Activated CD4-positive, alpha-beta memory T cell treated with anti-CD3 and anti-CD28 coated beads for 36 hours (primary cell): ENCODE results near the gene TACR1. TPM values are rescaled to one million over a fixed set of nuclear protein-coding genes. Genes with fewer than 3 reads are reported as not detected.
A peak's percentile ranks its signal among the peaks of the same experiment; 100 is the strongest.
"Not testable (repeated sequence)": the region's sequence is repeated elsewhere in the genome, so short reads cannot be mapped to it uniquely, and the experiment has no call there.

Experiments used
- CTCF ChIA-PET: fragments of 350-600 bp; sonication (Branson Sonifier 250); formaldehyde crosslinking; loops from one replicate; lab custom pipeline; 2021; ENCODE audit warnings: antibody characterized with exemption, inconsistent platforms; lab: Charles Lee
- POLR2A ChIA-PET: fragments of 350-600 bp; sonication (Branson Sonifier 250); formaldehyde crosslinking; loops from one replicate; lab custom pipeline; 2021; ENCODE audit warnings: antibody characterized with exemption; lab: Charles Lee
- DNase-seq: peaks from one replicate; pipeline ENCODE4 v3.0.0-alpha.2; 2020
- H3K27ac Mint-ChIP-seq: one replicate; pipeline ENCODE4 v1.8.0; 2021; ENCODE audit warnings: mixed read lengths
- H3K27me3 Mint-ChIP-seq: one replicate; pipeline ENCODE4 v1.8.0; 2021; ENCODE audit warnings: mixed read lengths
- H3K36me3 Mint-ChIP-seq: one replicate; pipeline ENCODE4 v1.8.0; 2021; ENCODE audit warnings: mixed read lengths
- H3K4me1 Mint-ChIP-seq: one replicate; pipeline ENCODE4 v1.8.0; 2021; ENCODE audit warnings: low read depth, mixed read lengths
- H3K4me3 Mint-ChIP-seq: one replicate; pipeline ENCODE4 v1.8.0; 2021; ENCODE audit warnings: mild to moderate bottlenecking, mixed read lengths
- H3K9me3 Mint-ChIP-seq: one replicate; pipeline ENCODE4 v1.8.0; 2021; ENCODE audit warnings: mixed read lengths
- intact Hi-C: fragments of 100-400 bp; cut with micrococcal nuclease; formaldehyde crosslinking; loops from one replicate; pipeline ENCODE4 v1.15.1; 2023
- total RNA-seq, 2 experiments: library from RNA; stranded (reverse); gene quantifications; one replicate each; pipeline ENCODE4 v1.2.3, GENCODE V29; 2021

The TACR1 gene
- total RNA-seq, 2 experiments from 2014 or later: not detected

DNA sequence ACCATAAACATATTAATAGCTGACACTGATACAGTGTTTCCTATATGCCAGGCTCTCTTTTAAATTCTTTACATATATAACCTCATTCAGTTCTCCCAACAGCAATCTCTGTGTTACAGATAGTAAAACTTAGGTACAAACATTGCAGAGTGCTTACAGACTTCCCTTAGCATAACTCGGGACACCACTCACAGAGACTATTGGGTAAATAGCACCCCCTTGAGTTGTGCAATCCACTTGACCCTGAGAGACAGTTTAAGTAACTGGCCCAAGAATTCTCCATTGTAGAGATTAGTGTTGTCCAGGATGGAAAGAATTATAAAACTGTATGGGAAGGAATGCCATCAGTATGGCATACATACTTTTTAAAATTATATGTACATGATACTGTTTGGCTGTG, 130.8 kb downstream of the TACR1 start:
- H3K27ac Mint-ChIP-seq: no peak overlapping the region
- no peaks in the 10 kb centered on the region for H3K4me1 Mint-ChIP-seq
- no peak for DNase-seq
- CTCF ChIA-PET: interaction anchor here (1.1 kb wide), 1 partner anchor 146 kb away, joined by 3 read pairs; no protein-coding TSS in a partner anchor
- intact Hi-C loops: loop anchor here (10.0 kb wide), 2 partner anchors 154 to 536 kb away; no protein-coding TSS in a partner anchor
- POLR2A ChIA-PET: no interaction called here
- no peaks in the 10 kb centered on the region for H3K9me3 Mint-ChIP-seq
- no peaks in the 10 kb centered on the region for H3K27me3 Mint-ChIP-seq
- no peaks in the 10 kb centered on the region for H3K36me3 Mint-ChIP-seq
- no peak overlapping the region for H3K4me3 Mint-ChIP-seq

GRCh38 chr2:75067506-75067905, 131.8 kb downstream of the TACR1 start:
- H3K4me3 Mint-ChIP-seq: no peak overlapping the region
- H3K27ac Mint-ChIP-seq: no peak overlapping the region
- H3K4me1 Mint-ChIP-seq: no peaks in the 10 kb centered on the region
- ChIA-PET CTCF (interaction anchor here (1.2 to 1.7 kb wide), 2 partner anchors 112 to 148 kb away, joined by 3 to 4 read pairs; no protein-coding TSS in a partner anchor), POLR2A (no interaction called here)
- H3K27me3 Mint-ChIP-seq: no peaks in the 10 kb centered on the region
- no peaks in the 10 kb centered on the region for H3K36me3 Mint-ChIP-seq
- no peak for DNase-seq
- H3K9me3 Mint-ChIP-seq: no peaks in the 10 kb centered on the region
- intact Hi-C loops: loop anchor here (10.0 kb wide), 2 partner anchors 153 to 537 kb away; no protein-coding TSS in a partner anchor

- Mint-ChIP-seq H3K9me3 (no peaks in the 10 kb centered on the region), H3K27ac (no peak overlapping the region), H3K4me1 (no peaks in the 10 kb centered on the region), H3K4me3 (no peak overlapping the region), H3K36me3 (no peaks in the 10 kb centered on the region), H3K27me3 (no peaks in the 10 kb centered on the region)
- intact Hi-C loops: loop anchor here (10.0 kb wide), 2 partner anchors 152 to 538 kb away; no protein-coding TSS in a partner anchor
- ChIA-PET CTCF (interaction anchor here (0.7 to 3.1 kb wide), 9 partner anchors 9 to 548 kb away, joined by 3 to 32 read pairs (median 4); no protein-coding TSS in a partner anchor), POLR2A (no interaction called here)
- no peak for DNase-seq
These were observed 133.0 kb downstream of the TACR1 start for GRCh38 chr2:75066121-75066902.

DNA sequence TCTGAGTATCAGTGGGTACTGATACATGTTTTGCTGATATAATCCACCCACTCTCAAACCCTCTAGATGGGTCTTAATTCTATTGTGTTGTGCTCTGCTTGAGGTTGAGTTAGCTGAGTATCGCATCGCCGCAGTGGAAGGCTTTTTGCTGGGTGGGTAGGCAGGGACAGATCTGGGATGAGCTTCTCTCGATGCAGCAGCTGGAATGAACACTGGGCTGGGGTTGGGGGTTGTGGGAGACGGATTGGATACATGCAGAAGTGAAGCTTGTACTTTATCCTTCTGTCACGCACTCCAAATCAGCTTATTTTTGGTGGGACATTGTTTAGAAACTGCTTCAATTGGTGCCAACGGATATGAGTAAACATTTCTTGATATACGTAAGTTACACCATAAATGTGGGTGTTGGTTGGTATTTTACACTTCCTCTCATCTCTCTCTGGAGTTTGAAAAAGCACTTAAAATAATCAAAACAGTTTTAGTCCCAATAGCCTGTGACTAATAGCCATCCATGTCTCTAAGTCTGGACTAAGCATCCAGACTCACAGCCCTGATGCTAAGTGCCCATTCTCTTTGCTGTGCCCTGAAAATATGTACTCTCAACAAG, 133.8 kb downstream of the TACR1 start:
- DNase-seq: no peak
- Mint-ChIP-seq H3K9me3 (no peaks in the 10 kb centered on the region), H3K27ac (no peak overlapping the region), H3K4me1 (no peaks in the 10 kb centered on the region), H3K27me3 (no peaks in the 10 kb centered on the region), H3K4me3 (no peak overlapping the region), H3K36me3 (no peaks in the 10 kb centered on the region)
- intact Hi-C loops: loop anchor here (1.0 to 10.0 kb wide), 3 partner anchors 151 to 539 kb away; no protein-coding TSS in a partner anchor
- ChIA-PET POLR2A (no interaction called here), CTCF (interaction anchor here (0.7 to 3.1 kb wide), 9 partner anchors 9 to 339 kb away, joined by 3 to 32 read pairs (median 4); partner anchors contain the start of gene TACR1)

DNA sequence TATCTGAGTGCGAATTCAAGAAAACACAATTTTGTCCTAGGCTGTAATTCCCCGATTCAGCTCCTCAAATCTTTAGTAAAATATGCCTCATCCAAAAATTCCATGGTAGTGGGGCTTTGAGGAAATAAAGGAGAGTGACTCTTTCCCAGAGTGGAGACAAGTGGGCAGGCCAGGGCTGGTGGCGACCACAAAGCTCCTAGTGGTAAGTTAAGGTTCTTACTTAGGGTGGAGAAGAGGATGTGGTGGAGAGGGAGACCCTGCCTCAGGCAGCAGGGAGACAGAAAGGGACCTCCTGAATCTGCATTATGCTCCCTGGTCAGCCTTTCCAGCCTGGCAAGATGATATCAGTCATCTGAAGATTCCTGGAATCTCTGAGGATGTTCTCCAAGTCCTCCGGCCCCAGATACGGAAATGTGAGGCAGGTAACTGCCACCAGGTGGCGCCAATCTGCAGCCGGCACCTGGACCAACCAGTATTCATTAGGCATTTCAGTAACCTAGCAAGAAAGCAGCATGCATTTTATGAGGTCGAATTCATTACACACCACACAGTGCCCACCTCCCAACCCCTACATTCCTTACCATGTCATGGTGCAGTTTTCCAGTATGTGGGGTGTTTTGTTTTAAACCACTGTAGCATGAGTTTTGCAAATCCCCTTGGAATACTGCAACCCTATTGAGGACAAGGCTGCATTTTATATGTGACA, 134.5 kb downstream of the TACR1 start:
- no peak overlapping the region for H3K4me3 Mint-ChIP-seq
- DNase-seq: peak; percentile 66
- CTCF ChIA-PET: interaction anchor here (0.6 to 3.1 kb wide), 20 partner anchors 8 to 413 kb away, joined by 3 to 32 read pairs (median 3); partner anchors contain the start of gene TACR1
- H3K4me1 Mint-ChIP-seq: no peaks in the 10 kb centered on the region
- intact Hi-C loops: loop anchor here (1.0 to 10.0 kb wide), 3 partner anchors 150 to 540 kb away; no protein-coding TSS in a partner anchor
- POLR2A ChIA-PET: no interaction called here
- H3K27me3 Mint-ChIP-seq: no peaks in the 10 kb centered on the region
- no peak overlapping the region for H3K27ac Mint-ChIP-seq
- H3K9me3 Mint-ChIP-seq: no peaks in the 10 kb centered on the region
- no peaks in the 10 kb centered on the region for H3K36me3 Mint-ChIP-seq

DNA sequence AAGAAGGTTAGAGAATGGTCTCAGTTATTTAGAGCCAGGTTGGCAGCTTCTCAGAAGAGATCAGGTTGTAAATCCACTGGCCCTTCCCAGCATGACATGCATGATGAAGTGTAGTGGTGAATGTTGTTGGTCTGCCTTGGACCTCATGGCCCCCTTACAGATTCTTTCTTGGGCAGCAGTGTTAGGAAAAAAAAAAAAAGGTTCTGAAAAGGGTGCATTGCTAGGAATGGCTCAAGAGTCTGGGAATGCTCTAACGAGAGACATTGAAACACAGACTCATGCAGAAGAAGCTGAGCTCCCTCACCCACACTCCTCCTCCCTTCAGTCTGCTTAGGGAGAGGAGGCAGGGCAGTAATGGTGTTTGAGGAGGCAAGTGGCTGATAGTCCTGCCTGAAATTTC, 135.4 kb downstream of the TACR1 start:
- intact Hi-C loops: loop anchor here (10.0 kb wide), 2 partner anchors 149 to 541 kb away; no protein-coding TSS in a partner anchor
- DNase-seq: no peak
- ChIA-PET POLR2A (no interaction called here), CTCF (interaction anchor here (0.6 to 3.1 kb wide), 9 partner anchors 12 to 346 kb away, joined by 3 to 32 read pairs (median 3); no protein-coding TSS in a partner anchor)
- H3K9me3 Mint-ChIP-seq: no peaks in the 10 kb centered on the region
- no peaks in the 10 kb centered on the region for H3K4me1 Mint-ChIP-seq
- no peaks in the 10 kb centered on the region for H3K27me3 Mint-ChIP-seq
- no peak overlapping the region for H3K4me3 Mint-ChIP-seq
- H3K27ac Mint-ChIP-seq: no peak overlapping the region
- no peaks in the 10 kb centered on the region for H3K36me3 Mint-ChIP-seq

DNA sequence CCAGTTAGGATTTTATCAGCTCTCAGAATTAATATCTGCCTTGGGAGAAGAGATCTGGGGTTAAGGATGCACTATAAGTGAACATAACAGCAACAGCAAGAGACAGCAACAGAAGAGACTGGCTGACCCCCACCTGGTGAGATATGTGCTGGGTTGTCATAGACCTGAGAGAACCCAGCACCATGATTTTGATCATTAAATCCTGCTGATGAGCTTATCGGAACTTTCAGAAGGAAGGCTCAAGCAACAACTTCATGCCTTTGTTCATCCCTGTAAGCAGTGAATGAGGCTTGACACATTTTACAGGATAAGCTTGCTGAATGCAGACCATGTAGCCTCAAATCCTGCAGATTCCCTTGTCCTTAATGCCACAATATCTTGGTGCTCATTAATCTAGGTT, 140.9 kb downstream of the TACR1 start:
- Mint-ChIP-seq H3K4me3 (no peak overlapping the region), H3K9me3 (no peaks in the 10 kb centered on the region), H3K4me1 (no peaks in the 10 kb centered on the region), H3K27me3 (no peaks in the 10 kb centered on the region), H3K36me3 (no peaks in the 10 kb centered on the region), H3K27ac (no peak overlapping the region)
- intact Hi-C loops: no loop called here
- no peak for DNase-seq
- ChIA-PET CTCF (no interaction called here), POLR2A (no interaction called here)

- intact Hi-C loops: not testable (repeated sequence)
These were observed 142.2 kb downstream of the TACR1 start for GRCh38 chr2:75057150-75057549.

GRCh38 chr2:75055820-75056675, 143.3 kb downstream of the TACR1 start:
- CTCF ChIA-PET: interaction anchor here (1.0 kb wide), 1 partner anchor 10 kb away, joined by 5 read pairs; no protein-coding TSS in a partner anchor
- Mint-ChIP-seq H3K27ac (no peak overlapping the region), H3K36me3 (no peaks in the 10 kb centered on the region), H3K4me3 (no peak overlapping the region), H3K9me3 (no peaks in the 10 kb centered on the region), H3K4me1 (no peaks in the 10 kb centered on the region), H3K27me3 (no peaks in the 10 kb centered on the region)
- intact Hi-C loops: no loop called here
- no peak for DNase-seq
- POLR2A ChIA-PET: no interaction called here

More at GRCh38 chr2:75057150-75057549, 142.2 kb downstream of the TACR1 start:
- H3K9me3 Mint-ChIP-seq, POLR2A ChIA-PET, H3K27me3 Mint-ChIP-seq, H3K4me1 Mint-ChIP-seq, H3K36me3 Mint-ChIP-seq, DNase-seq, H3K27ac Mint-ChIP-seq, H3K4me3 Mint-ChIP-seq: not testable (repeated sequence)
- CTCF ChIA-PET: interaction anchor here (1.0 kb wide), 1 partner anchor 8 kb away, joined by 5 read pairs; no protein-coding TSS in a partner anchor

DNA sequence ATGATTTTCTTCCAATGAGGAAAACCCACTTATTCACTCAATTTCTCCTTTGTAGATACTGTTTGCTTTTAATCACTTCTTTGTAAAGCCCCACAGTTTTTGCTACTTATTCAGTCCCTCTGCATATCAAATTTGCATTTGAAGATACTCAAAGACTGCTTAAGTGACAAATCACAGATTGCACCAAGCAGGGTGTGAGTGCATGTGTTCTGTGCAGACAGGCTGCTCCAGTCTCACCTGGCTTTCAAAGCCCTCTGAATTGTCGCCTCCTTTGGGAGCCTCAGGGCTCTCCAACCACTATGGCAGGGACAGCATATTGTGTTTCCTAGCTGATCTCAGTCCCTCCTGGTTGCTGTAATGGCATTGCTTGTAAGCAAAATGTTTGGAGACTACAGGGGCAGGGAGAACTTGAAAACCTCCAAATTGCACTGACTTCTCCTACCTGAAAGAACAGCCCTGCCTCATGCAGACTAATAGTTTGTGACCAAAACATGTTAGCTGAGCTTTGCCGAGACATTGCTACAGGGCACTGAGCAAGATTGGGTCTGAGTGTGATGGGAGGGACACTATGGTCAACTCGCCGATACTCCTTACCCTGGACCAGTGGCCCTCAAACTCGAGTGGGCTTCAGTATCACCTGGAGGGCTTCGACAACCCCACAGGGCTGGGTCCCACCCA, 144.0 kb downstream of the TACR1 start:
- no peak overlapping the region for H3K4me3 Mint-ChIP-seq
- no peaks in the 10 kb centered on the region for H3K4me1 Mint-ChIP-seq
- ChIA-PET POLR2A (no interaction called here), CTCF (no interaction called here)
- DNase-seq: no peak
- H3K27me3 Mint-ChIP-seq: no peaks in the 10 kb centered on the region
- H3K27ac Mint-ChIP-seq: no peak overlapping the region
- no peaks in the 10 kb centered on the region for H3K36me3 Mint-ChIP-seq
- intact Hi-C loops: no loop called here
- H3K9me3 Mint-ChIP-seq: no peaks in the 10 kb centered on the region
